Astrocyte of the spinal cord (primary cell): ENCODE measurements around the gene TMEM35B.
"Not testable (repeated sequence)": the region's sequence is repeated elsewhere in the genome, so short reads cannot be mapped to it uniquely, and the experiment has no call there.

Experiments
- DNase-seq: peaks from one replicate; pipeline ENCODE4 v3.0.0; 2011; ENCODE audit warnings: low read depth, low spot score
- H3K4me3 ChIP-seq: 2 replicates; pipeline ENCODE4 v1.5.1; 2011; ENCODE audit warnings: low read depth, mild to moderate bottlenecking, low read length, moderate library complexity
- CTCF ChIP-seq: IDR thresholded peaks from 2 replicates; pipeline ENCODE4 v1.5.1; 2012; ENCODE audit warnings: low read depth, mild to moderate bottlenecking, low read length, inconsistent platforms
- in situ Hi-C: cut with HindIII; loops from 2 replicates; pipeline ENCODE4 v1.10.0; 2017; ENCODE audit warnings: low sequenced_read_pairs

Gene TMEM35B

DNA sequence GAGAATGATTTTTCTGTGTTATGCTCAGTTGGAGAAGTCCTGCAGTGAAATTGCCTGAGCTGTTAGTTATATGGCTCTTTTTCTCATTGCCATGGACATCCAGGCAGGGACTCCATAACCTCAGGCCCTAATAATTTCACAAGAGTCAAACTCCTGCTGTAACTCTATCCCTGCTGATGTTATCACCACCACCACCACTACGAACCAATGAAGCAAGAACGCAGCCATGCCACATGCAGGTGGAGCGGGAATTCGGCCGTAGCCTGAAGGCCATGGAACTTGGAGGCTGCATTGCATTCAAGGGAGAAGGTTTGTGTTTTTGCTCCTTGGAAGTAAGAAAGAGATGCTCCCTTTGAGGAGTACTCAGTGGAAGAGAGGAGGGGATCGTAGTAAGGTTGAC lies 38.9 kb downstream of the TMEM35B start:
- no peak for TF ChIP-seq CTCF
- no peak for DNase-seq
- H3K4me3 ChIP-seq = no peak overlapping the region
- in situ Hi-C loops = no loop called here

DNA sequence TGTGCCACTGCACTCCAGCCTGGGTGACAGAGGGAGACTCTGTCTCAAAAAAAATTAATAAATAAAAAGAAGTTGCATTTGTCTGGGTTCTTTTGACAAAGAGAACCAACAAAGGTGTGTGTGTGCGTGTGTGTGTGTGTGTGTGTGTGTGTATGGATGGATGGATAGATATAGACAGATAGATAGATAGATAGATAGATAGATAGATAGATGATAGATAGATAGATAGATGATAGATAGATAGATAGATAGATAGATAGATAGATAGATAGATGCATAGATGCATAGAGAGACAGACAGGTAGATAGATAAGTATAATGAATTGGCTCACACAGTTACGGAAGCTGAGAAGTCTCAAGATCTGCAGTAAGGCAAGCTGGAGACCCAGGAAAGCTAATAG lies 43.3 kb downstream of the TMEM35B start:
- DNase-seq, in situ Hi-C loops: not testable (repeated sequence)

More for the DNA sequence above, 43.3 kb downstream of the TMEM35B start:
- not testable (repeated sequence) for H3K4me3 ChIP-seq
